GM12878 (cell line): ENCODE measurements around the gene JADE2. TPM values are rescaled to one million over a fixed set of nuclear protein-coding genes. Genes with fewer than 3 reads are reported as not detected.

Experiments
- BCL3 ChIP-seq: IDR thresholded peaks from 2 replicates; pipeline ENCODE4 v1.6.1; 2011; ENCODE audit warnings: borderline replicate concordance, low read depth, mild to moderate bottlenecking, moderate library complexity, low read length; ENCODE audit not compliant: insufficient read depth, poor library complexity, severe bottlenecking
- CEBPZ ChIP-seq: fragments of 150-350 bp; IDR thresholded peaks from 2 replicates; pipeline ENCODE4 v1.6.1; 2016; ENCODE audit warnings: low read depth, low read length
- MAX ChIP-seq: IDR thresholded peaks from 2 replicates; pipeline ENCODE4 v1.6.1; 2012; ENCODE audit warnings: low read depth, low read length, improper control_type of control experiment
- PML ChIP-seq: IDR thresholded peaks from 2 replicates; pipeline ENCODE4 v1.6.1; 2012; ENCODE audit warnings: low read length, inconsistent platforms
- polyA plus RNA-seq, 11 experiments: library from polyadenylated mRNA; depleted of rRNA in 4 of 11; unstranded in 6 of 11; stranded (reverse) in 5 of 11; fragments of >200 nt; fragmentation: Nextera tagmentation in 4 of 11; fragmentation: Illumina TruSeq in 1 of 11; extraction: Ambion mirVana in 4 of 11; extraction: Trizol in 1 of 11; gene quantifications; 1 replicate in 1 of 11; 2 replicates in 10 of 11; pipeline versions ENCODE4 v1.2.1 to v1.2.3, GENCODE V29; 2011 to 2016; ENCODE audit warnings: inconsistent platforms in 2 of 11, missing spikeins in 2 of 11, low read depth in 1 of 11
- total RNA-seq, 4 experiments: library from RNA; depleted of rRNA in 3 of 4; stranded (reverse); fragments of >200 nt in 3 of 4; fragmentation: Illumina TruSeq in 1 of 4; extraction: Trizol in 1 of 4; gene quantifications; 2 replicates each; pipeline versions ENCODE4 v1.2.1 to v1.2.3, GENCODE V29; 2013 to 2021
- TF ChIP-seq, protein P1 (sequence below): fragments of 450-650 bp; conservative IDR thresholded peaks from 2 replicates; pipeline ENCODE4 v1.6.1; 2017; ENCODE audit warnings: mild to moderate bottlenecking, moderate library complexity
- TF ChIP-seq, protein P2 (sequence below): IDR thresholded peaks from 2 replicates; pipeline ENCODE4 v1.6.1; 2012; ENCODE audit warnings: low read length, inconsistent platforms
- TF ChIP-seq, protein P3 (sequence below): fragments of 450-650 bp; IDR thresholded peaks from 2 replicates; pipeline ENCODE4 v1.6.1; 2017; ENCODE audit warnings: mild to moderate bottlenecking, low read depth, inconsistent platforms; ENCODE audit not compliant: poor library complexity, severe bottlenecking

Gene JADE2
- total and polyA plus RNA-seq, 10 of the 15 experiments (the other 5 are each of a cell fraction or from before 2014, with no cell fraction given) = 1.5 to 67.0 (median 22.4) TPM

DNA sequence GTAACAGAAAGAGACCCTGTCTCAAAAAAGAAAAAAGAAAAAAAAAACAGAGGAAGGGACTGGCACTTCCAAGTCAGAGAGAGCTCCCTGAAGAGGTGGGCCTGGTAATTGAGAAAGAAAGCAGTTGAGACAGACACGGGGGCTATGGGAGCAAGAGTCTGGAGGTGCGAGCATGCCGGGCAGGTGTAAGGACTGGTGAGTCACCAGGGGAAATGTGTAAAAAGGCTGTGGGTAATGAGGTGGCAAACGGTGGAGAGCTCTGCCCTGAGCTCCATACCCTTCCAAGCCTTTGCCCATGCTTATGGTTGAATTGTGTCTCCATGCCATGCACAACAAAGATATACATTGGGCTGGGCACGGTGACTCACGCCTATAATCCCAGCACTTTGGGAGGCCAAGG is 18.0 kb upstream of the JADE2 start (continued):
- TF ChIP-seq, protein P1, sequence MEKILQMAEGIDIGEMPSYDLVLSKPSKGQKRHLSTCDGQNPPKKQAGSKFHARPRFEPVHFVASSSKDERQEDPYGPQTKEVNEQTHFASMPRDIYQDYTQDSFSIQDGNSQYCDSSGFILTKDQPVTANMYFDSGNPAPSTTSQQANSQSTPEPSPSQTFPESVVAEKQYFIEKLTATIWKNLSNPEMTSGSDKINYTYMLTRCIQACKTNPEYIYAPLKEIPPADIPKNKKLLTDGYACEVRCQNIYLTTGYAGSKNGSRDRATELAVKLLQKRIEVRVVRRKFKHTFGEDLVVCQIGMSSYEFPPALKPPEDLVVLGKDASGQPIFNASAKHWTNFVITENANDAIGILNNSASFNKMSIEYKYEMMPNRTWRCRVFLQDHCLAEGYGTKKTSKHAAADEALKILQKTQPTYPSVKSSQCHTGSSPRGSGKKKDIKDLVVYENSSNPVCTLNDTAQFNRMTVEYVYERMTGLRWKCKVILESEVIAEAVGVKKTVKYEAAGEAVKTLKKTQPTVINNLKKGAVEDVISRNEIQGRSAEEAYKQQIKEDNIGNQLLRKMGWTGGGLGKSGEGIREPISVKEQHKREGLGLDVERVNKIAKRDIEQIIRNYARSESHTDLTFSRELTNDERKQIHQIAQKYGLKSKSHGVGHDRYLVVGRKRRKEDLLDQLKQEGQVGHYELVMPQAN = no peak
- TF ChIP-seq, protein P2, sequence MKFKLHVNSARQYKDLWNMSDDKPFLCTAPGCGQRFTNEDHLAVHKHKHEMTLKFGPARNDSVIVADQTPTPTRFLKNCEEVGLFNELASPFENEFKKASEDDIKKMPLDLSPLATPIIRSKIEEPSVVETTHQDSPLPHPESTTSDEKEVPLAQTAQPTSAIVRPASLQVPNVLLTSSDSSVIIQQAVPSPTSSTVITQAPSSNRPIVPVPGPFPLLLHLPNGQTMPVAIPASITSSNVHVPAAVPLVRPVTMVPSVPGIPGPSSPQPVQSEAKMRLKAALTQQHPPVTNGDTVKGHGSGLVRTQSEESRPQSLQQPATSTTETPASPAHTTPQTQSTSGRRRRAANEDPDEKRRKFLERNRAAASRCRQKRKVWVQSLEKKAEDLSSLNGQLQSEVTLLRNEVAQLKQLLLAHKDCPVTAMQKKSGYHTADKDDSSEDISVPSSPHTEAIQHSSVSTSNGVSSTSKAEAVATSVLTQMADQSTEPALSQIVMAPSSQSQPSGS = no peak
- TF ChIP-seq, protein P3, sequence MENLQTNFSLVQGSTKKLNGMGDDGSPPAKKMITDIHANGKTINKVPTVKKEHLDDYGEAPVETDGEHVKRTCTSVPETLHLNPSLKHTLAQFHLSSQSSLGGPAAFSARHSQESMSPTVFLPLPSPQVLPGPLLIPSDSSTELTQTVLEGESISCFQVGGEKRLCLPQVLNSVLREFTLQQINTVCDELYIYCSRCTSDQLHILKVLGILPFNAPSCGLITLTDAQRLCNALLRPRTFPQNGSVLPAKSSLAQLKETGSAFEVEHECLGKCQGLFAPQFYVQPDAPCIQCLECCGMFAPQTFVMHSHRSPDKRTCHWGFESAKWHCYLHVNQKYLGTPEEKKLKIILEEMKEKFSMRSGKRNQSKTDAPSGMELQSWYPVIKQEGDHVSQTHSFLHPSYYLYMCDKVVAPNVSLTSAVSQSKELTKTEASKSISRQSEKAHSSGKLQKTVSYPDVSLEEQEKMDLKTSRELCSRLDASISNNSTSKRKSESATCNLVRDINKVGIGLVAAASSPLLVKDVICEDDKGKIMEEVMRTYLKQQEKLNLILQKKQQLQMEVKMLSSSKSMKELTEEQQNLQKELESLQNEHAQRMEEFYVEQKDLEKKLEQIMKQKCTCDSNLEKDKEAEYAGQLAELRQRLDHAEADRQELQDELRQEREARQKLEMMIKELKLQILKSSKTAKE = no peak
- TF ChIP-seq PML (no peak), BCL3 (no peak), MAX (no peak), CEBPZ (no peak)
